NCI-H2196 treated with DMSO at 0.1 percent for 48 hours (cell line): Measurements from ENCODE around the gene CNTROB.

Experiments
- DNase-seq: peaks from one replicate; lab custom pipeline; 2025; ENCODE audit not compliant: unreplicated experiment; lab: John Stamatoyannopoulos, UW

Gene CNTROB

GRCh38 chr17:7982666-7983065 lies 50.7 kb downstream of the CNTROB start:
- DNase-seq, result no peak

DNA sequence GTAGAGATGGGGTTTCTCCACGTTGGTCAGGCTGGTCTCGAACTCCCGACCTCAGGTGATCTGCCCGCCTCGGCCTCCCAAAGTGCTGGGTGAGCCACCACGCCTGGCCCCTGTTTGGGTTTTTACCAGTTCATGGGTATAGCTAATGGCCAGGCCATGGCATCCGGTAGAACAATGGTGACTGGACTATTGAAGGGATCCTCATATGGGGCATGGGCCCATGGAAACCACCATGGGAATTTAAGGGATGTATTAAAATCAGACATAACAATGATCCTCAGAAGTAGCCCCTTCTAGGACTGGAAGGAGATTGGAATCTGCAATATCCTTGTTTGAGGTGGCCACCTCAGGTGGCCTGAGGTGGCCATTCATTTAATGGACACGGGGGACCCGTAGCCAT lies 52.9 kb downstream of the CNTROB start:
- no peak for DNase-seq

GRCh38 chr17:7987112-7987893 lies 55.3 kb downstream of the CNTROB start:
- no peak for DNase-seq

DNA sequence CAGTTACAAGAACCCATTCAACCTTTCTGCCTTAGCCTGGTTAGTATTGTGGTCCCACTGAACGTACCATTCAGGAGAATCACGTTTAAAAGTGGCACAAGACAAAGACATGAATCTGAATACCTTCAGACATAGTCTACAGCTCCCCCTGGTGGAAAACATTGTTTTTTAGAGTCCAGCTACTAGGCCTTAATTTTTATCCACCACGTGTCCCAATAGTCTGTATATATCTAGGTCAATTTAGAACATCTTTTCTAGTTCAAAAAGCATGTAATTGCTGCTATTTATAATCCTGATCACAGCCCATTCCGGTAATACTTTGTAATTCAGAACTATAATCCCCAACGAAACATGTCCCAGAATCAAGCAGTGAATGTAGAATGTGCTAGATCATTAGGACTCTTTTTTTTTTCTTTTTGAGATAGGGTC lies 56.8 kb downstream of the CNTROB start:
- DNase-seq, result peak; percentile 12

DNA sequence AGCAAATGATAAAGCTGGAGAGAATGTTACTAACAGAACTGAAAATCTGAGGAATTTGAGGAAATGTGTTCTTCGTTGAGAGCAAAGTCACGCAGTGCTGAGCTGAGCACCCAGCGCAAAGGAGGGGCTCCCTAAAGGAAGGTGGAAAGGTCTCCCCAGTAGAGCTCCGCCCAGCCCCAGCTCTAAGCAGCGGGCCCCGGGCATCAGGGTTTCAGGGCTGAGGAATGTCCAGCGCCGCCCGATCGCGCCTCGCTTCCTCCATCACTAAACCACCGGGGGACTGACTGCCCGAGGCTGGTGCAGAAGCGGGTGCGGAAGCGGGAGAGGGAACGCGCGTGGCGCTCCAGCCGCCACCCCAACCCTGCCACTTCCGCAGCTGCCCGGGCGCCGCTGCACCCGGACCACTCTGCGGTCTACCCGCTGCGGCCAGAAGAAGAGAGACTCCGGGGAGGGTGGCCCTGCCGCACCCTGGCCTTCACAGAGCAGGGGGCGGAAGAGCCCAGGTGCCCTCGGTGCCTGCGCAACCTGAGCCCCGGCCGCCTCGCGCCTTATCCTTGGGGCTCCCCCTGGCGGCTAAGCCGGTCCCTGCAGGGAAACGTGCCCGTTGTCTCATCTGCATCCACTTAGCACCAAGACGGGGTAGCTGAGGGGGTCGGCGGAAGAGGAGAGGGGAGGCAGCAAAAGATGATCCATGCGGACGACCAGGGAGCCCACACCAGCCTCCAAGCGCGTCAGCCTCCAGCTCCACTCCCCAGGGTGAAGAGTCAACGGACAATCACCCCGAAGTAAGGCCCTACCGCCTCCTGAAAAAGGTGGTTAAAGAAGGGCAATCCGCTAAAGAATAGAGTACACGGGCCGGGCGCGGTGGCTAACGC lies 58.0 kb downstream of the CNTROB start:
- DNase-seq, result peak; percentile 12

GRCh38 chr17:7992516-7992915 lies 60.5 kb downstream of the CNTROB start:
- no peak for DNase-seq

GRCh38 chr17:7992924-7993323 lies 60.9 kb downstream of the CNTROB start:
- DNase-seq, result no peak

GRCh38 chr17:7993972-7994589 lies 62.1 kb downstream of the CNTROB start:
- no peak for DNase-seq

GRCh38 chr17:7995724-7996123 lies 63.7 kb downstream of the CNTROB start:
- no peak for DNase-seq

DNA sequence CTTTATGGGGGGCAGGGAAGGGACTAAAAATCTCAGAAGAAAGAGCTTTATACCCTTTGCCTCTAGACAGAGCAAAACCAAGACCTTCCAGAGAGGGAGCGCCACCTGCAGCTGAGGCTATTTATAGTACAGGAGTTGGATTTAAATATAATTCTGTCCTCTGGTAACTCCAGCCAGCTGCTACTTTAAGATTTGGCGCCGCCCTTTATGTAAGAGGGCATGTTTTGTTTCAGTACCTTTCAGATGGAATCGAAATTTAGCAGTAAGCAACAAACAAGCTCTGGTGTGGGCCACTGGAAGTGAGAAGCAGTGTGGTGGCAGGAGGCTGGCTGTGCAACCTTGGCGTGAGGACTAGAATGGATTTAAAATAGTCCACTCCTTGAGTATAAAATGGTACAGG lies 65.2 kb downstream of the CNTROB start:
- no peak for DNase-seq
